ENCODE data around the gene SYCP2. TPM values are rescaled to one million over a fixed set of nuclear protein-coding genes. Genes with fewer than 3 reads are reported as not detected.
"Not testable (repeated sequence)": the region's sequence is repeated elsewhere in the genome, so short reads cannot be mapped to it uniquely, and the experiment has no call there.

Gene SYCP2
- total RNA-seq, 1 donor from 2014 or later, result 1.6 TPM

GRCh38 chr20:59891581-59891980 is 41.9 kb downstream of the SYCP2 start:
- Mint-ChIP-seq H3K27ac (no peak overlapping the region), H3K27me3 (peaks cover 18% of the 10 kb centered on the region), H3K4me1 (ENCODE audit: unreplicated experiment) (no peaks in the 10 kb centered on the region), H3K4me3 (no peak overlapping the region), H3K9me3 (no peaks in the 10 kb centered on the region), H3K36me3 (no peaks in the 10 kb centered on the region)
- DNase-seq (ENCODE audit: extremely low spot score, unreplicated experiment), result no peak
- TF ChIP-seq CTCF (conservative IDR thresholded peaks at IDR 0.05), result no peak

- DNase-seq (ENCODE audit: extremely low spot score, unreplicated experiment); H3K9me3 Mint-ChIP-seq; H3K27ac Mint-ChIP-seq; H3K4me1 Mint-ChIP-seq (ENCODE audit: unreplicated experiment); H3K4me3 Mint-ChIP-seq; H3K36me3 Mint-ChIP-seq: not testable (repeated sequence)
- peaks cover 18% of the 10 kb centered on the region for H3K27me3 Mint-ChIP-seq
Observed at GRCh38 chr20:59890035-59890434, 43.4 kb downstream of the SYCP2 start.

- Mint-ChIP-seq H3K27ac (no peak overlapping the region), H3K27me3 (peaks cover 13% of the 10 kb centered on the region), H3K4me3 (no peak overlapping the region), H3K9me3 (no peaks in the 10 kb centered on the region), H3K4me1 (ENCODE audit: unreplicated experiment) (no peaks in the 10 kb centered on the region), H3K36me3 (no peaks in the 10 kb centered on the region)
- DNase-seq (ENCODE audit: extremely low spot score, unreplicated experiment), result no peak
- TF ChIP-seq CTCF (conservative IDR thresholded peaks at IDR 0.05), result no peak
Observed at GRCh38 chr20:59888050-59888449, 45.4 kb downstream of the SYCP2 start.

GRCh38 chr20:59884494-59884893 is 48.9 kb downstream of the SYCP2 start:
- TF ChIP-seq CTCF (conservative IDR thresholded peaks at IDR 0.05), result no peak
- no peak for DNase-seq (ENCODE audit: extremely low spot score, unreplicated experiment)
- H3K4me1 Mint-ChIP-seq (ENCODE audit: unreplicated experiment), result no peaks in the 10 kb centered on the region

GRCh38 chr20:59880198-59880597 is 53.2 kb downstream of the SYCP2 start:
- no peak for TF ChIP-seq CTCF (conservative IDR thresholded peaks at IDR 0.05)
- Mint-ChIP-seq H3K4me3 (no peak overlapping the region), H3K36me3 (no peaks in the 10 kb centered on the region), H3K27ac (no peak overlapping the region), H3K27me3 (no peaks in the 10 kb centered on the region), H3K4me1 (ENCODE audit: unreplicated experiment) (no peaks in the 10 kb centered on the region), H3K9me3 (no peaks in the 10 kb centered on the region)
- DNase-seq (ENCODE audit: extremely low spot score, unreplicated experiment), result no peak

More at GRCh38 chr20:59884494-59884893, 48.9 kb downstream of the SYCP2 start:
- H3K27me3 Mint-ChIP-seq, result peaks cover 13% of the 10 kb centered on the region
- no peaks in the 10 kb centered on the region for H3K36me3 Mint-ChIP-seq
- no peaks in the 10 kb centered on the region for H3K9me3 Mint-ChIP-seq
- no peak overlapping the region for H3K4me3 Mint-ChIP-seq
- H3K27ac Mint-ChIP-seq, result no peak overlapping the region

GRCh38 chr20:59873409-59873808 is 60.0 kb downstream of the SYCP2 start:
- H3K36me3 Mint-ChIP-seq, result no peaks in the 10 kb centered on the region
- no peak for DNase-seq (ENCODE audit: extremely low spot score, unreplicated experiment)
- no peaks in the 10 kb centered on the region for H3K4me1 Mint-ChIP-seq (ENCODE audit: unreplicated experiment)
- H3K27ac Mint-ChIP-seq, result no peak overlapping the region
- H3K4me3 Mint-ChIP-seq, result no peak overlapping the region
- no peaks in the 10 kb centered on the region for H3K9me3 Mint-ChIP-seq
- H3K27me3 Mint-ChIP-seq, result peaks cover 3% of the 10 kb centered on the region
- TF ChIP-seq CTCF (conservative IDR thresholded peaks at IDR 0.05), result no peak
